NCI-H146 (cell line): ENCODE data around the gene PRPSAP1.
A peak's percentile ranks its signal among the peaks of the same experiment; 100 is the strongest.

Experiments used
- DNase-seq: peaks from one replicate; lab custom pipeline; 2025; lab: John Stamatoyannopoulos, UW

PRPSAP1 gene

DNA sequence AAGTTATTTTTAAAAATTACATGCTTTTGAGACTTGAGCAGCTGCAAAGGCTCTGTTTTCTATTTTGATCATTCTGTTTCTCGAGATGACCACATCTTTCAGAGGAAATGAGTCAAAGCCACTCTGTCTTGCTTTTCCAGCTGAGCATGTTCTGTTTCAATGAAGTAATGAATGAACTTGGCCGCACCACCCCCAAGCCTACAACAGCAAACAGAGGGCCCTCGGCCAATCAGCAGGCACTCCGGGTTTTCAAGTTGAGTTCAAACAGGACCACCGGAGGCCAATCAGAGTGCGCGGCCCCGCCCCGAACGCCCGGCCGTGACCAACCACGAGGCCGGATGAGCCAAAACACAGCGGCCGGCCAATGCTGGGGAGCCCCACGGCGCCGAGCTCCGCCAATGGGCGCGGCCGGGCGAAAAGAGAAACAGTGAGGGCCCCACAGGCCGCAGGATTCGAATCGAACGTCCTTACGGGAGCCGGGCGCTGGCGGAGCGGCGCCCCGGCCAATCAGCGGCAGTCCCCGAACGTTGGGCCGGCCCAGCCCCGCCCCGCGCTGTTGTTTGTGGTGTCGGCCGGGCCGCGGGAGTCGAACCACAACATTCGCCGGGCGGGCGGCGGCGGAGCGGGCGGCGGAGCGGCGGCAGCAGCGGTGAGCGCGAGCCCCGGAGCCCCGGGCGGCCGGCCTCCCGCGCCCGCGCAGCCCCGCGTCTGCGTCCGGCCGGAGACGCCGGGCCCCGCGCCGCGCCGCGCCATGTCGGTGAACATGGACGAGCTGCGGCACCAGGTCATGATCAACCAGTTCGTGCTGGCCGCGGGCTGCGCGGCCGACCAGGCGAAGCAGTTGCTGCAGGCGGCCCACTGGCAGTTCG lies 88.7 kb downstream of the PRPSAP1 start, which contains the start of gene UBALD2:
UBALD2 (plus strand) TSS at position 594 of the 869 bp plus-strand sequence; CDS start at position 752, 158 bp downstream.
- peak; percentile 98 for DNase-seq

- DNase-seq = no peak
Observed at GRCh38 chr17:76264425-76264754, 89.3 kb downstream of the PRPSAP1 start.

DNA sequence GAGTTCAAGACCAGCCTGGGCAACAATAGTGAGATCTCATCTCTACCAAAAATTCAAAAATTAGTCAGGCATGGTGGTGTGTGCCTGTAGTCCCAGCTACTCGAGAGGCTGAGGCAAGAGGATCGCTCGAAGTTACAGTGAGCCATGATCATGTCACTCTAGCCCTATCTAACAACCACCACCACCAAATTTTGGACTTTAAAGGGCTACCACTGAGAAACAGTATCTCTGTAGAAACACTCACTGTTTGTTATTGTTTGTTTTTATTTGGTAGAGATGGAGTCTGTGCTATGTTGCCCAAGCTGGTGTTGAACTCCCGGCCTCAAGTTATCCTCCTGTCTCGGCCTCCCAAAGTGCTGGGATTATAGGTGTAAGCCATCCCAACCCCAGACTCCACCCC lies 89.8 kb downstream of the PRPSAP1 start:
- no peak for DNase-seq

DNA sequence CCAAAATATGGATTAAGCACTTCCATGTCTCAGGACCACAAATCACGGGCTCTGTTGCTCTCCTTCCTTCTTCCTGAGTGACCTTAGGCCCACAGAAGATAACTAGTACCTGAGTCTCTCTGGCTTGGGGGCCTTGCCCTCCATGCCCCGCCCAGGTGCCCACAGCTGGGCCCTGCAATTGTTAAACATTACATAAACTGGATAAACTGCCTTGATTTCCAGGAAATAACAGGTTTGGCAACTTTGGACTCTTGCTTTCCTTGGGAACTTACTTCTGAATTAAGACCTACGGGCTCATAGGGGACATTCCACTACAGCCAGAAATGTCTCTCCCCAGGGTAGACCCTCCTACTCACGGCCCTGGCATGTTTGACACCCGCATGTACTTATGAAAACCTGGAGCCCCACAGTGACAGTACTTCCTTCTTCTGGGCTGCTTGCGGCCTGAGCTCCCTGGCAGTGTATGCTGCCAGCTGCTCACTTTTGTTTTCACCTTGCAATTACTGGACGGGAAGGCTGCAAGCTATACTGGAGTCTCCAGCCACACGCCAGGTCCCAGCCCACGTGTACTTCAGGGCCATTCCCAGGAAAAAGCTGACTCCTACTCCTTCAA lies 90.9 kb downstream of the PRPSAP1 start:
- peak; percentile 23 for DNase-seq

GRCh38 chr17:76261421-76262215 lies 92.1 kb downstream of the PRPSAP1 start:
- DNase-seq = no peak

DNA sequence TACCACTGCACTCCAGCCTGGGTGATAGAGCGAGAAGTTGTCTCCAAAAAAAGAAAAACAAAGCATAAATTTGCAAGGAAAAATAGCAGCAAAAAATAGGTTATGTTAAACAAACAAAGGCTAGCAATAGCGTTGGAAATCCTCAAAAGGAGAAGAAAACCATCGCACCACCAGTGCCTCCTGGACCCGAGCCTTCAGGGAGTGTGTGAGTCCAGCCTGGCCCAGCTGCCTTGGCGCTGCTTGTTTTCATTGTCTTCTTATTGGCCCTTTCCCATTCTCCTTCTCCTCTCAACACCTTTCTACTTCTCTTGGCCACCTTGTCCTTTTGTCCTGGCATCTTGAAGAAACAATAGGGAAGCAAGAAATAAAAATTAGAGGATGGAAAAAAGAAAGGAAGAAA lies 93.0 kb downstream of the PRPSAP1 start:
- DNase-seq = no peak

DNA sequence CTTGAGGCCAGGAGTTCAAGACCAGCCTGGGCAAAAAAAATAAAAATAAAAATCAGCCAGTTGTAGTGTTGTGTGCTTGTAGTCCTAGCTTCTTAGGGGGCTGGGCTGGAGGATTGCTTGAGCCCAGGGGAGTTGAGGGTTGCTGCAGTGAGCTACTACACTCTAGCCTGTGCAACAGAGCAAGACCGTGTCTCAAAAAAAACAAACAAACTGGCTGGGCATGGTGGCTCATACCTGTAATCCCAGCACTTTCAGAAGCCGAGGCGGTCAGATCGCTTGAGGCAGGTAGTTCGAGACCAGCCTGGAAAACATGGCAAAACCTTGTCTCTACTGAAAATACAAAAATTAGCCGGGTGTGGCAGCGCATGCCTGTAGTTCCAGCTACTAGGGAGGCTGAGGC lies 93.5 kb downstream of the PRPSAP1 start:
- DNase-seq = no peak
